Retinal pigment epithelial cell (primary cell): ENCODE measurements around the gene GUCY2C.

Experiments
- DNase-seq: peaks from one replicate; pipeline ENCODE4 v3.0.0-alpha.2; 2010; ENCODE audit warnings: low read depth
- H3K4me3 ChIP-seq: 2 replicates; pipeline ENCODE4 v1.5.1; 2011; ENCODE audit warnings: mild to moderate bottlenecking, low read length, control low read depth, moderate library complexity
- TF ChIP-seq, protein P1 (sequence below): conservative IDR thresholded peaks from 2 replicates; pipeline ENCODE4 v1.5.1; 2011; ENCODE audit warnings: low read depth, low read length, control low read depth, inconsistent platforms

The GUCY2C gene

DNA sequence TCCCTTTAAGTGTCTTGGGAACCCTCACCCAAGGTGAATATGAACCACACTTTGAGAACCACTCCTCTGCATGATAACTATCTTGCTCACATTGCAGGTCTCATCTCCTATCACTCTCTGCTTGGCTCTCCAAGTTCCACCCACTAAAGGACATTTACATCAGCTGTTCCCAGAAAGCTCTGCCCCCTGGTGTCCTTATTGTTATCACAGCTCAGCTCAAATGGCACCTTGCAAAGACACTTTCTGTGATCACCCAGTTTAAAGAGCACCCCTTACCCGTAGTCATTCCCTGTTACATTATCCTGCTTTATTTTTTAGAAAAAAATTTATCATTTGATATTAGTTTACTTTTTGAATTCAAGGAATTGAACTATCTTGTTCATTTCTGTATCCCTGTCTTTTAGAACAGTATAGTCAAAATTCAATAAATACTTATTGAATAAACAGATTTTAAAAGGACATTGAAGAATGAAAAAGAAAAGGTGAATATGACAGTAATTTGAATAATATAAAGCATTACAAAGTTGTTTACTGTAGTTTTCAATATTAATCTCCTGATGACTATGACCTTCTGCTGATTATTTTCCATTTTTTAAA, 20.5 kb upstream of the GUCY2C start:
- no peak overlapping the region for H3K4me3 ChIP-seq
- TF ChIP-seq, protein P1, sequence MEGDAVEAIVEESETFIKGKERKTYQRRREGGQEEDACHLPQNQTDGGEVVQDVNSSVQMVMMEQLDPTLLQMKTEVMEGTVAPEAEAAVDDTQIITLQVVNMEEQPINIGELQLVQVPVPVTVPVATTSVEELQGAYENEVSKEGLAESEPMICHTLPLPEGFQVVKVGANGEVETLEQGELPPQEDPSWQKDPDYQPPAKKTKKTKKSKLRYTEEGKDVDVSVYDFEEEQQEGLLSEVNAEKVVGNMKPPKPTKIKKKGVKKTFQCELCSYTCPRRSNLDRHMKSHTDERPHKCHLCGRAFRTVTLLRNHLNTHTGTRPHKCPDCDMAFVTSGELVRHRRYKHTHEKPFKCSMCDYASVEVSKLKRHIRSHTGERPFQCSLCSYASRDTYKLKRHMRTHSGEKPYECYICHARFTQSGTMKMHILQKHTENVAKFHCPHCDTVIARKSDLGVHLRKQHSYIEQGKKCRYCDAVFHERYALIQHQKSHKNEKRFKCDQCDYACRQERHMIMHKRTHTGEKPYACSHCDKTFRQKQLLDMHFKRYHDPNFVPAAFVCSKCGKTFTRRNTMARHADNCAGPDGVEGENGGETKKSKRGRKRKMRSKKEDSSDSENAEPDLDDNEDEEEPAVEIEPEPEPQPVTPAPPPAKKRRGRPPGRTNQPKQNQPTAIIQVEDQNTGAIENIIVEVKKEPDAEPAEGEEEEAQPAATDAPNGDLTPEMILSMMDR = peak; percentile 62
- no peak for DNase-seq

DNA sequence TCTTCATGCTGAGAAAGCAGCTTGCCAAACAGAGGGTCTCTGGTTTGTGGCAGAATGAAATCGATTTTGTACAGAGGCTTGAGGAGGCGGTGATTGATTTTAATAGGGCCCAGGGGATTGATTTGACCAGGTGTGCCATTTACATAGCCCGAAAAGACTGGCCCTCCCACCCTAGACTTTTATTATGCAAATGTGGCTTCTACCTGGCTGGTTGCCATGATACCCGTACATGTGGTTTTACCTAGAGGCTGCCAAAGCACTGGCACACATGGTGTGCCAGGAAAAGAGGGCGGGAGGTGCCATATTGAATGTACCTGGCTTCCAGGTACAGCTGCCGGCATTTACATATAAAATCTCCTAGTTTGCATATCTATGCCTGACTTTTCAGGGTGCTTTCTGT, 18.0 kb upstream of the GUCY2C start:
- TF ChIP-seq, protein P1 = no peak
- no peak for DNase-seq

DNA sequence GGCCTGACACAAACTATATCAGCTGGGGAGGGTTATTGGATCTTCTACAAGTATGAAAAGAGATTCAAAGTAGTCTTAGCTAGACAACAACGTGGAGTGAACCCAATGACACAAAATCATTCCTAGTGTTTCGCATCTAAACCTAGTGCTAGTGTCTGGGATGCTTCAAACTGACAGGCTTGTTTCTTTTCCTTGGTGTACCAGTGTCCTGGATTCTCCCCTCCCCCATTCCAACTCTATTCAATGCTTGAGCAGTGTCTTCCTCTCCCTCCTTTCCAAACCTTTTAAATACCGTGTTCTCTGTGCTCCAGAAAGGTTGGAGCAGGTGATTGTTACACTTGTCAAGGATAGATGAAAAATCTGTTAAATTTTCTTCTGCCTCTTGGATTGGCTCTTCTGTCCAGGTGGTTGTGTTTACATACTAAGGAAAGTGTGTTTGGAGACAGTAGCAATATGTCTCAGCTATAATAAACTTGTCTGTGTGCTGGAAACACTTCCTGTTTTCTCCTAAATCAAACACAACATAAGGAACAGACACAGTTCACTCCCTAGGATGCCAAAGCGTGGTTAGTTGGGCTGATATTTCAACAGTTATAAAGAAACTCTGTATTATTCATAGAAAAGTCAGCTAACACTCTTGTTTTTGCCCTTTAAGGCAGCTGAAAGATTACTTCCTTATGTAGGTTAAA, 14.4 kb upstream of the GUCY2C start:
- TF ChIP-seq, protein P1 = no peak
- H3K4me3 ChIP-seq = no peak overlapping the region
- no peak for DNase-seq

More for the DNA sequence above, 18.0 kb upstream of the GUCY2C start:
- H3K4me3 ChIP-seq = no peak overlapping the region

- H3K4me3 ChIP-seq = no peak overlapping the region
- TF ChIP-seq, protein P1 = no peak
- DNase-seq = no peak
These were observed 5.6 kb upstream of the GUCY2C start for GRCh38 chr12:14701809-14702568.

DNA sequence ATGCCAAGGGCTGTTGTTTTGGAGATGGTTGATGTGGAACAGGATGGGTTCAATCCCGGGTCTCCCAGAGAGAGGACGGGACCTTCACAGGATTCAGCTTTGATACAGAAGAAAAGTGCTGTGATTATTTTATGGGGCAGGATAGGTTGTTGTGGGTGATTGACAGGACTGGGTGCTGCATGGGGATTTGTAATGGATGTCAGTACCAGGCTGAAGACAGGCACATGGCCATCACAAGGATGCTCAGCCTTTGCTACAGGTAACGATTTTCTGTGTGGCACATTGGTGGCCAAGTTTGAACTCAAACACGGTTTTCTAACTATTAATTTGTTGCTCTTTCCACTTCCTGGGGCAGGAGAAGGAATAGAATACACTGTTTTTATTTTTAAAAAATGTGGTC, 4.5 kb upstream of the GUCY2C start:
- TF ChIP-seq, protein P1 = no peak
- no peak overlapping the region for H3K4me3 ChIP-seq
- no peak for DNase-seq

- no peak for DNase-seq
- H3K4me3 ChIP-seq = no peak overlapping the region
- TF ChIP-seq, protein P1 = no peak
These were observed 3.5 kb upstream of the GUCY2C start for GRCh38 chr12:14699923-14700322.
